ELF-1 (cell line): ENCODE data around the gene TBC1D7.

ENCODE experiments used
- DNase-seq: peaks from one replicate; pipeline ENCODE4 v3.0.0-alpha.2; 2016; ENCODE audit warnings: low read depth, low spot score

Gene TBC1D7

DNA sequence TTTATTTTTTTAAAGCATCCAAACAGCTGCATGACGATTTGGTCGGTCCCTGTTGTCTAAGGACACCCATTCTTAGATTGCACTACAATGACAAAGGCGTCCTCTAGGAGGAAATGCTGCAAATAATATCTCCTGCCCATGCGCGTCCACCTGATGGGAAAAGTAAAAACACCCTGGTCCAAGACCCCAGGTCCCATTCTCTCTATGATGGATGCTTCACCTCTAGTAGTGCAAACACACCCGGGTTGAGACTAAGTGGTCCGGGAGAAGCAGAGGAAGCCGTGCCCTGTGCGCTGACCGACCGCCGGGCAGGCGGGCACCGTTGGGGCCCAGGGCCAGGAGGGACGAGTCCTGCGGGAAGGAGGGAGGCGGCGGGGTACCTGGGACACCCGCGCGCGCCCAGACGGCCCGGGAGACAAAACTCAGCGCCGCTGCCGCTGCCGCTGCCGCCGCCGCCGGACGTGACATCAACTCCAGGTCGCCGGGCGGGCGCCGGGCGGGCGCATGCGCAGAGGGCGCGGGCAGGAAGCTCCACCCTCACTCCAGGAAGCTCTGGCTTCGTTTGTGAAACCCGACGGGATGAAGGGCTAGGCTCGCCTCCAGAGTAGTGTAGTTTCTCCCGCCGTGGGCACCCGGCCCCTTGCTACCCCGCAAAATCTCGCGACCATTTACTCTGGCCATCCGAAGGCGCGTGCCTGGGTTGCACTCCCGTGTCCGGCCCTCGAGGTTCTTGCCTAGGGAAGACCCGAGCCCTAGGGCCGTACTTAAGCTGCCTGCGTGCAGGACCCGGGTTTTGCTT lies at the start of gene TBC1D7:
Gene TBC1D7 (minus strand): TSS at position 462 of the 799 bp plus-strand sequence. CDS start 1,639 bp downstream, outside the sequence.
- DNase-seq: peak; percentile 97

DNA sequence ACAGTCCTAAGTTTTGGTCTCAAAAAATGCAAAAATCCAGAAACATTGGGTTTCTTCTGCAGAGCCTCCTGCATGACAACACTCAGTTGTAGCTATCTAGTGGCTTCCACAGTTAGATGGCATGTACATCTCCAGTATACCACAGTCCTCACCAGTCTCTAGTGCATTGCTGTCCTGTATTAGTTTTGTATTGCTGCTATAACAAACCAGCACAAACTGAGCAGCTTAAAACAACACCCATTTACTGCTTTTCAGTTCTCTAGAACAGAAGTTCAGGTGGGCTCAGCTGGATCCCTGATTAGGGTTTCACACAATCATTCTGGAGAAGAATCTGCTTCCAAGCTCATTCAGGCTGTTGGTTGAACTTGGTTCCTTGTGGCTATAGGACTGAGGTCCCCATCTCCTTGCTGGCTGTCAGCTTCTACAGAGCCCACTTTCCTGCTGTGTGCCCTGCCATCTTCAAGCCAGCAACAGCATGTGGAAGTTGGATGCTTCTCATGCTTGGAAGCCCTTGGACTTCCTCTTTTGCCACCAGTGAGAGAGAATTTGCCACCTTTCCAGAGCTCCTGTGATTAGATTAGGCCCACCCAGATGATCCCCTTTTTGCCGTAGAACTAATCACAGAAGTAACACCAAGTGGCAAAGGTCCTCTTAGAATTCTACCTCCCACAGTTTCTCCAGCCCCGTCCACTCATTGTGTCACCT lies 48.9 kb upstream of the TBC1D7 start:
- no peak for DNase-seq

DNA sequence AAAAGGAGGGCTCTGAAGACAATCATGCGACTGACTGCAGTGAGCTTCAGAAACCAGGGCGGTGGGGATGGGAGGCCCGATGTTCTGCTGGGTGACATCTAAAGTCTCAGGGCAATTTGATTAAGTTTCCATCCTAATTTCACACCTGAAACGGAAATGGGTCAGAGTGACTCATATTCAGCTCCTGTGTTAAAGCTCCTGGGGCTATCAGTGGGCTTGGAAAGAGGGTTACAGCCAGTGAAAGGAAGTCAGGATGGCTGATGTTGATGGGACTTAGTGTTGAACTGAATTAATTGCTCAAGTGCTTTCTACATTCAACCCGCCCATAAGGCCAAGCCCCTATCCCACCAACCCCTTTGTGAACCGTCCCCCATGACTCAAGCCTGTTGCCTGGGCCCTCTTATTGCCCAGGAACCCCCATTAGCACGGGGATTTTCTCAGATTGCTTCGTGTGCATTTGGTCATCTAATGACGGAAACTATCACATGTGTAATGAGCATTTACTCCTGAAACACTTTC lies 47.1 kb upstream of the TBC1D7 start:
- DNase-seq: no peak

DNA sequence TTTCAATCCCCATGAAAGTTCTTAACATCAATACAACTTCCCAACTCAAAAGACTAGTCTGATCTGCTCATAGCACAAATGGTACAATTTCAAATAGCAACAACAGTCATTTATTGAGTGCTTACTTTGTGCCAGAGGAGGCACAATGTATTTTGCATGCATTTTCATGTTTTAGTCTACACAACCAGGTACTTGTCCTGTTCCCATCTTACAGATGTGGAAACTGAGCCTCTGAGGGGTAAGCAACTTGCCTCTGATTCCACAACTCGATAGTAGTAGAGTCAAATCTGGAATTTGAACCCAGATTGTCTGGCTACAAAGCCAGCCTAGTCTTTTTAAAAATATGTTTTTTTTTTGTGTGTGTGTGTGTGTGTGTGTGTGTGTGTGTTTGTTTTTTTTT lies 45.6 kb upstream of the TBC1D7 start:
- DNase-seq: no peak

DNA sequence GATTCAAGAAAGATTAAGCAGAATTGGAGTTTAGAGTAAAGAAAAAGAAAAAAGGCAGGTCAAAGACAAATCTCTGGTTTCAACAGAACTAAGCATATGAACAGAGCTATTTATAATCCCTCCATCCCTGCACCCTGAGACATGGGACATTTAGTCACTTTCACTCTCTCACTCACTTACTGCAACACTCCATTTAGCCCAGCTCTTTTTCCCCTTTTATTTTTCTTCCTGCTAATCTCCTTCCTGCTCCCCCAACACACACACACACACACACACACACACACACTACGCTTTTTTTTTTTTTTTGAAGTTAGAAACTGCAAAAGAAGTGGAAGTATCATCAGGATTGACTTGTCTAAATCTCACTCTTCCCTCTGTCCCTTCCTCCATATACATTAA lies 45.1 kb upstream of the TBC1D7 start:
- DNase-seq: no peak

- no peak for DNase-seq
These were observed 44.6 kb upstream of the TBC1D7 start for GRCh38 chr6:13372688-13373487.

- no peak for DNase-seq
These were observed 43.7 kb upstream of the TBC1D7 start for GRCh38 chr6:13372076-13372475.

- DNase-seq: no peak
These were observed 43.2 kb upstream of the TBC1D7 start for GRCh38 chr6:13371421-13372072.

- DNase-seq: no peak
These were observed 42.3 kb upstream of the TBC1D7 start for GRCh38 chr6:13370623-13371022.

- no peak for DNase-seq
These were observed 41.3 kb upstream of the TBC1D7 start for GRCh38 chr6:13369591-13369990.

GRCh38 chr6:13368731-13369115 lies 40.4 kb upstream of the TBC1D7 start:
- no peak for DNase-seq

GRCh38 chr6:13368079-13368730 lies 39.9 kb upstream of the TBC1D7 start:
- DNase-seq: no peak

- DNase-seq: peak; percentile 72
These were observed 39.1 kb upstream of the TBC1D7 start for GRCh38 chr6:13367396-13367795.

DNA sequence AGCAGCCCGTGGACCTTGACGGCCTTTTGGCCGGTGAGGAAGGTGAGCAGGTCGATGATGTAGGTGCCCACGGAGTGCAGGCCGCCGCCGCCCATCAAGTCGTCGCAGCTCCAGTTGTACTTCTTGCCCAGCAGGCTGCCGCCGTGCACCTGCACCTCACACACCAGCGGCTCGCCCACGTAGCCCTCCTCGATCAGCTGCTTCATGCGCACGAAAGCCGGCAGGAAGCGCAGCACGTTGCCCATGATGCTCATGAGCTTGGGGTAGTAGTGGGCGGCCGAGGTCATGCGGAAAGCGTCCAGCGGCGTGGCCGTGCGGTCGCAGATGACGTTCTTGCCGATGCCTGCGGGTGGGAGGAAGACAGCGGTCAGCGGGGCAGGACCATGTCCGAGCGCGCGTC lies 37.0 kb upstream of the TBC1D7 start:
- DNase-seq: no peak

GRCh38 chr6:13364842-13365241 lies 36.5 kb upstream of the TBC1D7 start:
- DNase-seq: no peak

DNA sequence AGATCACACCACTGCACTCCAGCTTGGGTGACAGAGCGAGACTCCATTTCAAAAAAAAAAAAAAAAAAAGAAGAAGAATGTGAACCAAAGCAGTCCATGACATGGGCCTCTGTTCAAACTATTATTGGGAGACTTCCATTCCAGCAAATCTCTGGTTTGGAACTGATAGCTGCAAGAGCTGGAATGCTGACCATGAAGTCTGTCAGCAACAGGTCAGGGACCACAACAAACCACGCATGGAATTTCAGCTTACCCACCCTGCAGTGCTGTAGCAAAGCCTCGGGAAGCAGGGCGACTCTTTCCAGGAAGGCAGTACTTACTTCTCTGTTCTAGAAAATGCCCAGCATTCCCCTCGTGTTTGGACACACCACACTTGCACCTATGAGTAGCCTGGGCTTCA lies 34.1 kb upstream of the TBC1D7 start:
- peak; percentile 21 for DNase-seq

GRCh38 chr6:13360671-13361540 lies 32.6 kb upstream of the TBC1D7 start:
- no peak for DNase-seq

DNA sequence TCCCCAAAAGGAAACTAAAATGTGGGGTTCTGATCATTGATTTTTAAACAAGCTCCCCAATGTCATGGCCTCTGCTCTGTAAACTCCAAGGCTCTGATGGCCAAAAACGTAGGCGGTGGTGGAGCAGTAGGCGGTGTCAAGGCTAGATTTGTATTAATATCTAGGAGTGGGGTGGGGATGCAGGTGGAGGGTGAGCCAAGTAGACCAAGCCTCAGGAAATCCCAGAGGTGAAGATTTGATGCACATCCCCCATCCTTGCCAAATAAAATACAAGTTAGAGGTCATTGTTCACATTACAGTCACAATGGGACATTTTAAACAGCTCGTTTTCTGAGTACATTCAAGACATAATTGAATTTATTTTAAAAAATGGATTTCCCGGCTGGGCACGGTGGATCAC lies 30.9 kb upstream of the TBC1D7 start:
- no peak for DNase-seq

DNA sequence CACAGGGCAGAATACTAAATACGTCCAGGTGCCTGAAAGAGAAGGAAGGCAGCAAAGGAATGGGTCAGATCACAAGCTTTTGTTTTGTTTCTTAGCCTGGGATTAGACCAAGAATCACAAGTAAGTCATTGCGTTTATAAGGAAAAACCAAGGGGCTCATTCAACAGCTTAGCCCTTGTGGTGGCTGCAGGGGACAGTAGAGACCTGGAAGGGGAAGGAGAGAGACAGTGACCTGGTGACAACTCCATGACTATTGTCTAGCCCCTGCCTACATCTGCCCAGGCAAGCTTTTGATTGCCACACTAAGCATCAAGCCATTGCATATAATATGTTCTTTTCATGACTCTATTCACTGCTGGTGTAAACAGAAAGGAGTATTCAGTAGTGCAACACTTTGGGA lies 30.2 kb upstream of the TBC1D7 start:
- DNase-seq: no peak

GRCh38 chr6:13357551-13358075 lies 29.3 kb upstream of the TBC1D7 start:
- DNase-seq: peak; percentile 43
